Measurements from ENCODE around the gene GBX1.

DNA sequence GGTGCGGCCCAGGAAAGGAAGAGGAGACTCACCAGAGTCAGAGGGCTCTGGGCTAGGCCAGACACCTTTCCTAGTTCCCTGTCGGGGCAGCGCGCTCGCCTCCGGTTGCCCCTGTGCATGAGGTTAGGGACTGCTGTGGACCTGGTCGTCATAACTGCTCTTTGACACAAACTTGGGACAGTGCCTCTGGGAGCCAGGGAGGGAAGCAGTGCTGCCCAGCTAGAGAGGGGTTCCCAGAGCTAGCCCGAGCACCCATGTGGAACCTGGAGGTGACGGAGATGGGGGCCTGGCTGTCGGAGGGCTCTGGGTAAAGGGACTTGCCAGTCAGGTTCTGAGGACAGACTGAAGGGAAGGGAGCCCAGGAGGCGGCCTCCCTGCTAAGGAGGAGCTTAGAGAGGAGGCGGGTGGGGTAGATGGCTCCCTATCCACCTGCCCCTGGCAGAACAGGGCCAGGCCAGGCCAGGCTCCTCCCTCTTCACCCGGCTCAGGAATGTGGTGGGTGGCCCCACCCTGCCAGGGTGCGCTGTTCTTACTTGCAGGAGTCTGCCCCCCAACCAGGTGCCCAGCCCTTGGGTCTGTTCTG, 51.6 kb downstream of the GBX1 start:
- TF ChIP-seq CTCF (IDR thresholded peaks at IDR 0.05; ENCODE audit: insufficient read depth, low read length, poor library complexity, severe bottlenecking) (no peak), EZH2phosphoT487 (conservative IDR thresholded peaks at IDR 0.05; ENCODE audit: low read length) (no peak)

All from SU-DHL-6 (cell line).